GM18517 (cell line): ENCODE measurements around the gene SNRNP70.
"Not testable (repeated sequence)": the region's sequence is repeated elsewhere in the genome, so short reads cannot be mapped to it uniquely, and the experiment has no call there.

Source experiments
- ATAC-seq: cut with Tn5 transposase; IDR thresholded peaks from one replicate; pipeline ENCODE4 v1.9.1; 2021; ENCODE audit warnings: mild to moderate bottlenecking, moderate library complexity; ENCODE audit not compliant: unreplicated experiment

Gene SNRNP70, protein sequence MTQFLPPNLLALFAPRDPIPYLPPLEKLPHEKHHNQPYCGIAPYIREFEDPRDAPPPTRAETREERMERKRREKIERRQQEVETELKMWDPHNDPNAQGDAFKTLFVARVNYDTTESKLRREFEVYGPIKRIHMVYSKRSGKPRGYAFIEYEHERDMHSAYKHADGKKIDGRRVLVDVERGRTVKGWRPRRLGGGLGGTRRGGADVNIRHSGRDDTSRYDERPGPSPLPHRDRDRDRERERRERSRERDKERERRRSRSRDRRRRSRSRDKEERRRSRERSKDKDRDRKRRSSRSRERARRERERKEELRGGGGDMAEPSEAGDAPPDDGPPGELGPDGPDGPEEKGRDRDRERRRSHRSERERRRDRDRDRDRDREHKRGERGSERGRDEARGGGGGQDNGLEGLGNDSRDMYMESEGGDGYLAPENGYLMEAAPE

DNA sequence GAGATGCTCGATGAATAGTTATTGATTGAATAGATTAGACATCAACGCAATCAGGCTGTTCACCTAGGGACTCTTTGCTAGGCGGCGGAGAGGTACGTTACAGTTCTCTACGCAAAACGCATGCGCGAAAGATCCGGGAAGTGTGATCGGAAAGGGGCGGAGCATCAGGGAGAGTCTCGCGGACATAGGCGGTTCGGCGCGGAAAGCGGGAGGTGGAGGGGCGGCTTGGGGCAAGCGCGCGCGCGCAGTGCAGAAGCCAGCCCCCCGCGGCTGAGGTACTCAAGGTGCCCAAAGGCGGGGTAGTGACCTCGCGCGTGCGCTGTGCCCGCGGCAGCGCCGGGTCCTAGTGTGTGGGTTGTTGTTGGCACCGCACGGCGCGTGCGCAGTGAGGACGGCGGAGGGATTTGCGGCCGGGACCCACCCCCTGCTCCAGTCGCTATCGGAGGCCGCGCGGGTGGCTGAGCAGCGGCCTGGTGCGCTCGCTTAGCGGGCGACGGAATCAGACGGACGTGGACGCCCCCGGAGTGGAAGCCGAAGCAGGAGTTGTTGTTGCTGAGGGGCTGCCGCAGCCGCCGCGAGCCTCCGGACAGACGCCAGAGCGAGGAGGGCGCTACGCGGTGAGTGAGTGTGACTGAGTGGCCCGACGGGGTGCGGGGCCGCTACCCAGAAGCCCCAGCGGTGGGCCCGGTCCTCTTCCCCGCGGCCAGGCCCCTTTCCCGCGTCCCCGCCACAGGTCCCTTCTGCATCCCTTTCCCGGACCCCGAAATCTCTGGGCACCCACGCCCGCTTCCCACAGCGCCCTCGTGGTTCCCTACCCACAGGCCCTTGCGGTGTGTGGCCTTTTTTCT is at the start of gene SNRNP70:
Gene SNRNP70 (plus strand): TSS at position 432 of the 848 bp plus-strand sequence. CDS start 964 bp downstream, outside the sequence.
- peak; percentile 77 for ATAC-seq

DNA sequence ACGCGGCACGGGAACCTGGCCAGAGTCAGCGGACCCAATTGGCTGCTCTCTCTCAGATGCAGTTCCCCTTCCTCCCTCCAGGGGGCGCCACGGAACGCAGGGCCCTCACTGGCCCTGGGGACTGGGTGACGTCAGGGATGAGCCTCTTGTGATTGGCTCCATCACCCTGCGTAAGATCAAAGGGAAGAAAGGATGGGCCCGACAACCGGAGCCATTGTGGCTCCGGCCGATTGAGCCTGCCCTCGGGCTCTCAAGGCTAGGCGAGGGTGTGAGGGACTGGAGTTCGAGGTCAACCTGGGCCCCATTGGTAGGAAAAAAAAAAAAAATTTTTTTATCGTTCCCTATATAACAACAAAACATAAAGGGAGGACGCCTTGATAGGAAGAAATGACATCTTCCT is 48.4 kb upstream of the SNRNP70 start, which contains the start of gene CGB1:
Gene CGB1 (minus strand): TSS at position 81 of the 400 bp plus-strand sequence. CDS start 184 bp downstream, outside the sequence.
- not testable (repeated sequence) for ATAC-seq

DNA sequence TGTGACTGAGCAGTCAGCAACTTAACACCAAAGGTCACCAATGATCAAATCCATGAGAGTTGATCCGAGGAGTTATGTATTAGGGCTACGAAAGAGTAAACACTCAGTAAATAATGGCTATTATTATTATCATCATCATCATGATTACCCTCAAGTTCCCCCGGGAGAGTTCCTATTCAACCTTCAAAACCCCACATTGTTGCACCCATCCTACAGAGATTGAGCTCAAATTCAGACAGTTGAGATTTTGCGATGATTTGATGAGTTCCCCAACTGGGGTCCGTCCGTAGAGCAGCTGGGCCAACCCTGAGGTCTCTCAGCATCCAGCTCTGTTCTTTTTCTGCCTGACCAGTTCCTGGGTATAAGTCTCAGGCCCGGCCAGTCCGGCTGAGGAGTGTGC is 47.1 kb upstream of the SNRNP70 start:
- not testable (repeated sequence) for ATAC-seq

DNA sequence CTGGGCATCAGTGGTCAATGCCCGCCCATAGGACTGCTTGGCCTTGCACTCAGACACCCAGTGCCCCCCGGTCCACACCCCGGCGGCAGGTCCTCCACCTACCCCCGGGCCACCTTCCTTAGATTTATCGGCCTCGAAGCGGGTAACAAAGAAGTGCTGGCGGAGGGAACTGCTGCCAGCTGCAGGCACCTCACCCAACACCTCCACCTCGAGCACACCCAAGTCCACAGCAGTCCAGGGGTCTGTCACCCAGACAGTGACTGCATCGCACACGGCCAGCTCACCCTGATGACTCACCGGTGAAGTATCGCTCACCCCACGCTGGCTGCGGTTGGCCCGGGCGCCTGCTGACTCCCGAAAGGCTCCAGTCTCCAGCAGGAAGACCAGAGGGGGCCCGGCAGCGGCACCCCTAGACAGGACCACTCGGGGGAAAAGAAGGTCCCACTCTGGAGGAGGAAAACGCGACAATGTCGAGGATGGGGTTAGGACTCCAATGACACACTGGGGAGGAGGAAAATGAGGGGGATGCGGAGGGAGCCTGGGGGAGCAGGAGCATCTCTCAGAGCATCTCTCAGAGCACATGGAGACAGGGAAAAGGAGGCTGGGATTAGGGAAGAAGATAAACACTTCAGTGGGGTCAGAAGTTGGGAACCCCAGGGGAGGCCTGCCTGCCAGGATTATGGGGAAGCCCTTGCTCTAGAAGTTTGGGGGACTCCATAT is 46.5 kb upstream of the SNRNP70 start:
- not testable (repeated sequence) for ATAC-seq

DNA sequence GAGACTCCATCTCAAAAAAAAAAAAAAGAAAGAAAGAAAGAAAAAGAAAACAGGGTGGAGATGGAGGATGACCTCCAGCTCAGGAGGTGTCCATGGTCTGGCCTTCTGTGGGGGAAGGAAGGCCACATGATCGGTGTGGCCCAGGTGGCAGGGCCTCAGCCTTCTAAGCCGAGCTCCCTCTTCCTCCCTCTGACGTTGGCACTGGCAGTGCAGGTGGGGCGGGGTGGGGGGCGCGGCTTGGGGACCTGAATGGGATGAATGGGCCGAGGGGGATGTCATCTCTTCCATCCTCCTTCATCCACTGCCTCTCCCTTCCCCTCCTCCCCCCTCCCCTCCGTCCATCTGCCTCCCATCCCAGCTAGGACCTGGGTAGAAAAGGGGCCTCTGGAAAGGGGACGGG is 45.5 kb upstream of the SNRNP70 start:
- not testable (repeated sequence) for ATAC-seq

DNA sequence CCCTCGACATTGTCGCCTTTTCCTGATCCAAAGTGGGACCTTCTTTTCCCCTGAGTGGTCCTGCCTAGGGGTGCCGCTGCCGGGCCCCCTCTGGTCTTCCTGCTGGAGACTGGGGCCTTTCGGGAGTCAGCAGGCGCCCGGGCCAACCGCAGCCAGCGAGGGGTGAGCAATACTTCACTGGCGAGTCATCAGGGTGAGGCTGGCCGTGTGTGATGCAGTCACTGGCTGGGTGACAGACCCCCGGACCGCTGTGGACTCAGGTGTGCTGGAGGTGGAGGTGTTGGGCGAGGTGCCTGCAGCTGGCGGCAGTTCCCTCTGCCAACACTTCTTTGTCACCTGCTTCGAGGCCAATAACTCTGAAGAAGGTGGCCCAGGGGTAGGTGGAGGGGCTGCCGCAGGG is 43.1 kb upstream of the SNRNP70 start:
- no peak for ATAC-seq

DNA sequence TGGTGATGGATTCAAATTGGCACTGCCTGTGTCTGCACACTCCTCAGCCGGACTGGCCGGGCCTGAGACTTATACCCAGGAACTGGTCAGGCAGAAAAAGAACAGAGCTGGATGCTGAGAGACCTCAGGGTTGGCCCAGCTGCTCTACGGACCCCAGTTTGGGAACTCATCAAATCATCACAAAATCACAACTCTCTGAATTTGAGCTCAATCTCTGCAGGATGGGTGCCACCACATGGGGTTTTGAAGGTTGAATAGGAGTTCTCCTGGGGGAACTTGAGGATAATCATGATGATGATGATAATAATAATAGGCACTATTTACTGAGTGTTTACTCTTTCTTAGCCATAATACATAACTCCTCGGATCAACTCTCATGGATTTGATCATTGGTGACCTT is 42.6 kb upstream of the SNRNP70 start:
- not testable (repeated sequence) for ATAC-seq

DNA sequence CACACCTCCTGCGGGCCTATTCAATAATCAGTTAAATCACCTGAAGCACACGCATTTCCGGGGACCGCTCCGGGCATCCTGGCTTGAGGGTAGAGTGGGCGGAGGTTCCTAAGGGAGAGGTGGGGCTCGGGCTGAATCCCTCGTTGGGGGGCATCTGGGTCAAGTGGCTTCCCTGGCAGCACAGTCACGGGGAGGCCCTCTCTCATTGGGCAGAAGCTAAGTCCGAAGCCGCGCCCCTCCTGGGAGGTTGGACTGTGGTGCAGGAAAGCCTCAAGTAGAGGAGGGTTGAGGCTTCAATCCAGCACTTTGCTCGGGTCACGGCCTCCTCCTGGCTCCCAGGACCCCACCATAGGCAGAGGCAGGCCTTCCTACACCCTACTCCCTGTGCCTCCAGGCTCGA is 41.7 kb upstream of the SNRNP70 start, which contains the start of gene CGB5:
Gene CGB5 (plus strand): TSS at position 301 of the 400 bp plus-strand sequence. CDS start 362 bp downstream, outside the sequence.
- ATAC-seq = not testable (repeated sequence)

DNA sequence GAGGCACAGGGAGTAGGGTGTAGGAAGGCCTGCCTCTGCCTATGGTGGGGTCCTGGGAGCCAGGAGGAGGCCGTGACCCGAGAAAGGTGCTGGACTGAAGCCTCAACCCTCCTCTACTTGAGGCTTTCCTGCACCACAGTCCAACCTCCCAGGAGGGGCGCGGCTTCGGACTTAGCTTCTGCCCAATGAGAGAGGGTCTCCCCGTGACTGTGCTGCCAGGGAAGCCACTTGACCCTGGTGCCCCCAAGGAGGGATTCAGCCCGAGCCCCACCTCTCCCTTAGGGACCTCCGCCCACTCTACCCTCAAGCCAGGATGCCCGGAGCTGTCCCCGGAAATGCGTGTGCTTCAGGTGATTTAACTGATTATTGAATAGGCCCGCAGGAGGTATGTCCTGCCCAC is 36.2 kb upstream of the SNRNP70 start, which contains the start of gene CGB8:
Gene CGB8 (minus strand): TSS at position 101 of the 400 bp plus-strand sequence. CDS start 372 bp downstream, outside the sequence.
- ATAC-seq = not testable (repeated sequence)

DNA sequence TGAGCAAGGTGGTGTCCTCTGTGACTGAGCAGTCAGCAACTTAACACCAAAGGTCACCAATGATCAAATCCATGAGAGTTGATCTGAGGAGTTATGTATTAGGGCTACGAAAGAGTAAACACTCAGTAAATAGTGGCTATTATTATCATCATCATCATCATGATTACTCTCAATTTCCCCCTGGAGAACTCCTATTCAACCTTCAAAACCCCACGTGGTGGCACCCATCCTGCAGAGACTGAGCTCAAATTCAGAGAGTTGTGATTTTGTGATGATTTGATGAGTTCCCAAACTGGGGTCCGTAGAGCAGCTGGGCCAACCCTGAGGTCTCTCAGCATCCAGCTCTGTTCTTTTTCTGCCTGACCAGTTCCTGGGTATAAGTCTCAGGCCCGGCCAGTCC is 35.4 kb upstream of the SNRNP70 start:
- ATAC-seq = not testable (repeated sequence)

DNA sequence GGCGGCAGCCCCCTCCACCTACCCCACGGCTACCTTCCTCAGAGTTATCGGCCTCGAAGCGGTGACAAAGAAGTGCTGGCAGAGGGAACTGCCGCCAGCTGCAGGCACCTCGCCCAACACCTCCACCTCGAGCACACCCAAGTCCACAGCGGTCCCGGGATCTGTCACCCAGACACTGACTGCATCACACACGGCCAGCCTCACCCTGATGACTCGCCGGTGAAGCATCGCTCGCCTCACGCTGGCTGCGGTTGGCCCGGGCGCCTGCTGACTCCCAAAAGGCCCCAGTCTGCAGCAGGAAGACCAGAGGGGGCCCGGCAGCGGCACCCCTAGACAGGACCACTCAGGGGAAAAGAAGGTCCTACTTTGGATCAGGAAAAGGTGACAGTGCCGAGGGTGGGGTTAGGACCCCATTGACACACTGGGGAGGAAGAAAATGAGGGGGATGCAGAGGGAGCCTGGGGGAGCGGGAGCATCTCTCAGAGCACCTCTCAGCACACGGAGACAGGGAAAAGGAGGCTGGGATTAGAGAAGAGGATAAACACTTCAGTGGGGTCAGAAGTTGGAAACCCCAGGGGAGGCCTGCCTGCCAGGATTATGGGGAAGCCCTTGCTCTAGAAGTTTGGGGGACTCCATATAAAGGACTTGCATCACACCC is 34.7 kb upstream of the SNRNP70 start:
- not testable (repeated sequence) for ATAC-seq

DNA sequence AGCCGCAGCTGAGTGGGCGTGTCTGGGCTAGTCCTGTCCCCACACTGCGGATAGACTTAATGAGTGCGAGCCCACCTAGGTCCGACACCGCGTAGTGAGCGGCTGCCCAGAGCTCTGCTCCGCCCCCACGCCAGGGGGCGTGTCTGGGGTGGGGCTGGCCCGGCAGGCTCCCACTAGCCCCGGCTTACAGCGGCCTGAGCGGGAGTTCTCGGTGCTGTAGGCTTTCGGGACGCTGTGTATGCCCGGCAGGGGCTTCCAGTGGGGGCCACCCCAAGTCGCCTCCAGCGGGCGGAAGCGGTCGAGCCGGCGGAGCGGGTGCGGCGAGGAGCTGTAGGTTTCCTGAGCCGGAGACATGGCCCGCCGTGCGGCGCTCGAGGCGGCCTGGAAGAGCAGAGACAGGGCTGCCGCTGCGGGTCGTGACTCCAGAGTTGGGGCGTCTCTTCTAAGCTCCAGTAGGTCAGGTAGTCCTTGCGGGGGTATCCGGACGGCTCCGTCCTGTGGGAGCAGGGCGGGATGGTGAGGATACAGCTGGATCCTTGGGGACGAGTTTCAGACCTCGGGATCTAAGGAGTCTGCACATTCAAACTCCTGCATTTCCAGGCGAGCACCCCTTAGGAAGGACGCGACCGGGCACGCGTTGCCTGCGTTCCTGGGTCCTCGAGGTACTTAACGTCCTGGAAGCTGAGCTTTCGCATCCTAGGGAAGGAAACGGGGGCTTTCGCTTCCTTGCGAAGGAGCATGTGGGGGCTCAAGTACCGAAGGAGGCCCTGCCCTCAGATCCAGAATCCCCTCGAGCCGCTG is 28.9 kb upstream of the SNRNP70 start:
- ATAC-seq = no peak

DNA sequence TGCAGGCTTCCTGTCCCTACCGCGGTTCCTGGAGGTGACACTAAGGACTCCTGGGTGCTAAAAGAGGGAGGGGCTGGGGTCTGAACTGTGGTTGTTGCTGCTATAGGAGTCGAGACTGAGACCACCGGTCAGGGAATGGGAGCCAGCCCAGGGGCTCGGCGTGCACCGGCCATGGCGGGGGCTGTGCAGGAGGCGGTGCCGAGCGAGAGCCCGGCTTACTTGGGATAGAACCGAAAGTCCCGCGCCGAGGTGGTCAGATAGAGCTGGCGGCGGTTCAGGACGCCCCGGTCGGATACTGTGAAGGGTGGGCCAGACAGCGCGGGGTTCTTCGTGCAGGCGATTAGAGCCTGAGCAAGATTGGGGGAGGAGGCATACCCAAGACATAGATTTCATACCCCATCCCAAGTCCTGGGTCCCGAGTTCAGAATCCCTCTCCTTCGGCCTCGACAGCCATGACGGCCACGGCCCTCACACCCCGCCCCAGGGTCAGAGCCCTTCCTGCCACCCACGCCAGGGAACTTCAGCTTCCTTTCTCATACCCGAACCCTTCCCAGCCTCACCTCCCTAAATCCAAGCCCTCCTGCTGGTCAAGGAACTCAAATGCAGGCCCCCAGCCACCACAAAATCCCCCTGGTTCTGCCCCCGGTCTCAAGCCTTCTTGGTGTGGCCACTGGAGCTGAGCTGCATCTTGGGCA is 28.2 kb upstream of the SNRNP70 start:
- ATAC-seq = not testable (repeated sequence)

DNA sequence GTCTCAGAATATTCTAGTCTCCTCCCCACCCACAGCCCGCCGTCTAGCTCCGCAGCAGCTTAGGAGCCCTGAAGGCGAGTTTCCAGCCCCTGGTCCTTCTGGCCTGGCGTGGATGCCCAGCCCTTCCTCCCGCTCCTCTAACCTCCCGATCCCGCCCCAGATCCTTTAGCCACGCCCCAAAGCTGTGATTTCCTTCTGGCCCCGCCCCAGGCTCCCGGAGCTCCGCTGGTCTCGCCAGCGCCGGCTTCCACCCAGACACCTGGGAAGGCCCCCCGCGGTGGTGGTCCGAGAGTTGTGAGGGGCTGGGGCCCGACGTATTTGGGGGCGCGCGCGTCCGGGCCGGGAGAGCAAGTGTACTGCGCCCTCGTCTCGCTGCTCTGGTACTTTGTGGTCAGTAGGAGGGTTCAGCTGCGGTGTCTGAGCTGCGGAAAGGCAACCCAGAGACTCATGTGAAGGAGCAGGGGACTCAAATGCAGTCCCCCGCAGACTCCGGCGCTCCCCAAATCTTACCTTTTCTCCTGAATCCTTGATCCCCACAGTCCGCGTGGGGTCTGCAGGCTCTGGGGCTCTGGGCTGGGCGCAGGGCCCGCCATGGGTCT is 27.5 kb upstream of the SNRNP70 start, which contains the start of gene CGB7:
Gene CGB7 (minus strand): TSS at position 114 of the 599 bp plus-strand sequence. CDS start 2,374 bp downstream, outside the sequence.
- no peak for ATAC-seq

DNA sequence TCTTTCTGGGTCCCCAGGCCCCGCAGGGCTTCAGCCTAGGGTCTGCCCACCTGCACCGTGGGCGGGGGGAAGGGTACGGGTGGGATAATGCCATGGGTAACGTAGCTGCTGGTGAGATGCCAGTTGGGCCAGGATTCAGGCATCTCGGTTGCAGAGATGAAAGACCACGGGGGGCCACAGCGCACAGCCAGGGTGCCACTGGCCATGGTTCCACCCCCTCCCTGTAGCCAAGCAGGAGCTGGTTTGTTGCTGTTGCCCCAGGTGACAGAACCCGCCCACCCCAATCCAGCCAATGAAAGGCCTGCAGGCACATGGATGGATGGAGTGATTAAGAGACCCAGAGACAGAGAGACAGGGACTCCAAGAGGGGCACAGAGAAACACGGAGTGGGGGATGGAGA is 26.7 kb upstream of the SNRNP70 start:
- no peak for ATAC-seq

DNA sequence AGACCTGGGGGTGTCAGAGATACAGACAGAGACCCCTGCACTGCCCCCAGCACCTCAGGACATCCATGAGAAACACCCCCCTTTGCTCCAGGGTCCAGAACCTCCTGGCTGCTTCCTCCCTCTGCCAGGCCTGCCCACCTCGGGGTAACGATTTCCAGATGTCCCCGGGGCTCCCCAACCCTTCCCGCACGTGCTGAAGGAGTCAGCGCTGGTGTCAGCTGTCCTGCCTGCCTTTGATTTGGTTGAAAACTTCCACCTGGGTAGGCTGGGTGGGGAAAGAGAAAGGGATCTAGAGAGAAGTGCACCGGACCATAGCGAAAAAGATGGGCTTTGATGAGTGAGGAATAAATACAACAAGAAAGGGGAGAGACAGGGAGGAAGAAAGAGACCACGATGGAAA is 26.2 kb upstream of the SNRNP70 start:
- no peak for ATAC-seq

DNA sequence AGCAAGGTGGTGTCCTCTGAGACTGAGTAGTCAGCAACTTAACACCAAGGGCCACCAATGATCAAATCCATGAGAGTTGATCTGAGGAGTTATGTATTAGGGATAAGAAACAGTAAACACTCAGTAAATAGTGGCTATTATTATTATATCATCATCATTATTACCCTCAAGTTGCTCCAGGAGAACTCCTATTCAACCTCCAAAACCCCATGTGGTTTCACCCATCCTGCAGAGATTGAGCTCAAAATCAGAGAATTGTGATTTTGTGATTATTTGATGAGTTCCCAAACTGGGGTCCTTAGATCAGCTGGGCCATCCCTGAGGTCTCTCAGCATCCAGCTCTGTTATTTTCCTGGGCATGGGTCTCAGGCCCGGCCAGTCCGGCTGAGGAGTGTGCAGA is 24.3 kb upstream of the SNRNP70 start:
- no peak for ATAC-seq

DNA sequence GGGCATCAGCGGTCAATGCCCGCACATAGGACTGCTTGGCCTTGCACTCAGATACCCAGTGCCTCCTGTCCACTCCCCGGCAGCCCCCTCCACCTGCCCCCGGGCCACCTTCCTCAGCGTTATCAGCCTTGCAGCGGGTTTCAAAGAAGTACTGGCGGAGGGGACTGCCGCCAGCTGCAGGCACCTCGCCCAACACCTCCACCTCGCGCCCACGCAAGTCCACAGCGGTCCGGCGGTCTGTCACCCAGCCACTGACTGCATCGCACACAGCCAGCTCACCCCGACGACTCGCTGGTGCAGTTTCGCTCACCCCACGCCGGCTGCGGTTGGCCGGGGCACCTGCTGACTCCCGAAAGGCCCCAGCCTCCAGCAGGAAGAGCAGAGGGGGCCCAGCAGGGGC is 23.8 kb upstream of the SNRNP70 start:
- ATAC-seq = no peak
